Left ventricle myocardium superior (tissue), 1 donor: ENCODE measurements around the gene DNAJC13. TPM values are rescaled to one million over a fixed set of nuclear protein-coding genes. Genes with fewer than 3 reads are reported as not detected.
"Not testable (repeated sequence)": the region's sequence is repeated elsewhere in the genome, so short reads cannot be mapped to it uniquely, and the experiment has no call there.

Experiments used
- ATAC-seq: fragments of 200-7000 bp; cut with Tn5 transposase; one replicate; pipeline ENCODE4 v1.9.1; 2020; ENCODE audit warnings: mild to moderate bottlenecking, moderate library complexity
- DNase-seq: peaks from one replicate; pipeline ENCODE4 v3.0.0-alpha.2; 2020
- intact Hi-C: fragments of 100-400 bp; cut with micrococcal nuclease; formaldehyde crosslinking; loops from one replicate; pipeline ENCODE4 v1.11.0; 2022
- total RNA-seq: library from RNA; stranded (reverse); fragmentation: NEBNext Ultra II Directional; extraction: Animal tissue kit (Norgen Biotek cat#: 25700); gene quantifications from one replicate; pipeline ENCODE4 v1.2.1, GENCODE V29; 2021
- donor health status: DM: no; HTN: yes; CAD: no; lungs with severe emphysema.

Gene DNAJC13
- total RNA-seq, 1 donor from 2014 or later = 30.3 TPM

GRCh38 chr3:132536442-132537153, 119.3 kb downstream of the DNAJC13 start:
- DNase-seq (no peak), ATAC-seq (peak; percentile 23)
- intact Hi-C loops = loop anchor here (2.0 kb wide), 1 partner anchor 106 kb away; no protein-coding TSS in a partner anchor

- intact Hi-C loops = loop anchor here (2.0 kb wide), 1 partner anchor 106 kb away; no protein-coding TSS in a partner anchor
- DNase-seq (no peak), ATAC-seq (no peak)
These were observed 120.0 kb downstream of the DNAJC13 start for GRCh38 chr3:132537297-132537696.

GRCh38 chr3:132538072-132538471, 120.8 kb downstream of the DNAJC13 start:
- DNase-seq (no peak), ATAC-seq (no peak)
- intact Hi-C loops = no loop called here

- DNase-seq (no peak), ATAC-seq (no peak)
- intact Hi-C loops = no loop called here
These were observed 122.4 kb downstream of the DNAJC13 start for GRCh38 chr3:132539681-132540080.

- DNase-seq (no peak), ATAC-seq (no peak)
- intact Hi-C loops = no loop called here
These were observed 125.3 kb downstream of the DNAJC13 start for GRCh38 chr3:132542577-132542976.

GRCh38 chr3:132543011-132543739, 125.9 kb downstream of the DNAJC13 start:
- no peak for DNase-seq
- intact Hi-C loops = no loop called here
- peak; percentile 27 for ATAC-seq

GRCh38 chr3:132544130-132544529, 126.8 kb downstream of the DNAJC13 start:
- ATAC-seq (no peak), DNase-seq (no peak)
- intact Hi-C loops = no loop called here

- DNase-seq (peak; percentile 32), ATAC-seq (peak; percentile 68)
- intact Hi-C loops = no loop called here
These were observed 128.2 kb downstream of the DNAJC13 start for GRCh38 chr3:132545471-132545870.

GRCh38 chr3:132549169-132549568, 131.9 kb downstream of the DNAJC13 start:
- intact Hi-C loops = no loop called here
- no peak for ATAC-seq

GRCh38 chr3:132549890-132550578, 132.7 kb downstream of the DNAJC13 start:
- ATAC-seq (peak; percentile 37), DNase-seq (no peak)
- intact Hi-C loops = no loop called here

More at GRCh38 chr3:132549169-132549568, 131.9 kb downstream of the DNAJC13 start:
- DNase-seq = no peak

- ATAC-seq = peak; percentile 44
- intact Hi-C loops = no loop called here
- no peak for DNase-seq
These were observed 133.4 kb downstream of the DNAJC13 start for GRCh38 chr3:132550579-132551305.

- intact Hi-C loops = no loop called here
- ATAC-seq (peak; percentile 50), DNase-seq (no peak)
These were observed 136.5 kb downstream of the DNAJC13 start for GRCh38 chr3:132553826-132554225.

- DNase-seq (no peak), ATAC-seq (no peak)
- intact Hi-C loops = no loop called here
These were observed 137.1 kb downstream of the DNAJC13 start for GRCh38 chr3:132554437-132554836.

- intact Hi-C loops = no loop called here
- no peak for ATAC-seq
- DNase-seq = no peak
These were observed 138.2 kb downstream of the DNAJC13 start for GRCh38 chr3:132555306-132556035.

- intact Hi-C loops, DNase-seq, ATAC-seq: not testable (repeated sequence)
These were observed 138.7 kb downstream of the DNAJC13 start for GRCh38 chr3:132556036-132556386.

- intact Hi-C loops = no loop called here
- DNase-seq = peak; percentile 78
- ATAC-seq = peak; percentile 93
These were observed 139.3 kb downstream of the DNAJC13 start for GRCh38 chr3:132556508-132557159.

- DNase-seq (no peak), ATAC-seq (no peak)
- intact Hi-C loops = no loop called here
These were observed 143.7 kb downstream of the DNAJC13 start for GRCh38 chr3:132561003-132561402.

- no peak for ATAC-seq
- DNase-seq = no peak
- intact Hi-C loops = no loop called here
These were observed 146.2 kb downstream of the DNAJC13 start for GRCh38 chr3:132563420-132564069.
